GM12801 (cell line): ENCODE results near the gene IGFN1.

Experiments
- CTCF ChIP-seq: IDR thresholded peaks from one replicate; pipeline ENCODE4 v1.5.1; 2011; ENCODE audit warnings: control low read depth; ENCODE audit not compliant: insufficient read length; ENCODE audit errors: extremely low read depth

The IGFN1 gene

GRCh38 chr1:201218409-201218808 is 27.8 kb downstream of the IGFN1 start:
- no peak for TF ChIP-seq CTCF

- TF ChIP-seq CTCF: no peak
These were observed 29.1 kb downstream of the IGFN1 start for GRCh38 chr1:201219481-201220387.

- no peak for TF ChIP-seq CTCF
These were observed 29.7 kb downstream of the IGFN1 start for GRCh38 chr1:201220388-201220715.

- TF ChIP-seq CTCF: no peak
These were observed 30.7 kb downstream of the IGFN1 start for GRCh38 chr1:201221201-201221846.

- TF ChIP-seq CTCF: no peak
These were observed 31.5 kb downstream of the IGFN1 start for GRCh38 chr1:201222125-201222524.

- TF ChIP-seq CTCF: no peak
These were observed 33.4 kb downstream of the IGFN1 start for GRCh38 chr1:201223852-201224665.

GRCh38 chr1:201224666-201225370 is 34.2 kb downstream of the IGFN1 start:
- no peak for TF ChIP-seq CTCF
